ENCODE measurements around the gene DNM1. TPM values are rescaled to one million over a fixed set of nuclear protein-coding genes. Genes with fewer than 3 reads are reported as not detected.

DNM1 gene
- total and polyA plus RNA-seq, 12 donors = 2.1 to 13.7 (median 3.9) TPM

GRCh38 chr9:128218518-128219389, 15.6 kb downstream of the DNM1 start:
- 16 to 22% methylated on average over 47 of the region's 47 CpGs for WGBS, 2 donors
- TF ChIP-seq CTCF (IDR thresholded peaks at IDR 0.05) = peak in 1 of 9 donors; percentile 7
- H3K36me3 ChIP-seq = peaks cover 0 to 18% (median 0%) of the 10 kb centered on the region in 9 donors
- peaks cover 0 to under 1% (median 0%) of the 10 kb centered on the region in 7 donors for H3K27me3 ChIP-seq
- intact Hi-C loops (cut with DNase I) = no loop called here
- peak; percentile 91 to 92 for DNase-seq
- H3K9me3 ChIP-seq = no peaks in the 10 kb centered on the region
- ATAC-seq = peak; percentile 78 to 91 (median 88)
- H3K4me3 ChIP-seq = peak overlapping the region in 9 of 10 donors; percentile 17 to 50 (median 45)
- H3K4me1 ChIP-seq = peaks cover 0 to 40% (median 14%) of the 10 kb centered on the region in 9 donors
- peak overlapping the region in 4 of 10 donors; percentile 1 to 36 (median 18) for H3K27ac ChIP-seq

- TF ChIP-seq CTCF (IDR thresholded peaks at IDR 0.05) = no peak
- WGBS, 2 donors = 94 to 96% methylated on average over 9 of the region's 9 CpGs
- no peak overlapping the region for H3K4me3 ChIP-seq
- H3K27ac ChIP-seq = no peak overlapping the region
- no peaks in the 10 kb centered on the region for H3K27me3 ChIP-seq
- no peaks in the 10 kb centered on the region for H3K9me3 ChIP-seq
- H3K36me3 ChIP-seq = peaks cover 0 to 18% (median 0%) of the 10 kb centered on the region in 9 donors
- ATAC-seq = no peak
- intact Hi-C loops (cut with DNase I) = loop anchor here in 1 of 10 donors (5.0 kb wide), 1 partner anchor 52 kb away; no protein-coding TSS in a partner anchor
- peaks cover 0 to 37% (median 14%) of the 10 kb centered on the region in 9 donors for H3K4me1 ChIP-seq
- no peak for DNase-seq
Observed at GRCh38 chr9:128219831-128220230, 16.7 kb downstream of the DNM1 start.

- Histone ChIP-seq H3K27ac (no peak overlapping the region), H3K27me3 (no peaks in the 10 kb centered on the region), H3K4me1 (peaks cover 0 to 18% (median 14%) of the 10 kb centered on the region in 9 donors), H3K36me3 (peaks cover 0 to 18% (median 0%) of the 10 kb centered on the region in 9 donors), H3K4me3 (no peak overlapping the region), H3K9me3 (no peaks in the 10 kb centered on the region)
- ATAC-seq = no peak
- DNase-seq = no peak
- WGBS, 2 donors = 84% methylated on average over 10 of the region's 10 CpGs
- intact Hi-C loops (cut with DNase I) = loop anchor here in 1 of 10 donors (5.0 kb wide), 1 partner anchor 50 kb away; no protein-coding TSS in a partner anchor
- TF ChIP-seq CTCF (IDR thresholded peaks at IDR 0.05) = no peak
Observed at GRCh38 chr9:128222026-128222425, 18.8 kb downstream of the DNM1 start.

GRCh38 chr9:128222880-128223670, 19.9 kb downstream of the DNM1 start:
- TF ChIP-seq CTCF (IDR thresholded peaks at IDR 0.05) = no peak
- no peak for ATAC-seq

More at GRCh38 chr9:128222880-128223670, 19.9 kb downstream of the DNM1 start:
- intact Hi-C loops (cut with DNase I) = loop anchor here in 1 of 10 donors (5.0 kb wide), 1 partner anchor 49 kb away; no protein-coding TSS in a partner anchor
- WGBS, 2 donors = 91% methylated on average over 13 of the region's 13 CpGs
- Histone ChIP-seq H3K4me3 (no peak overlapping the region), H3K27me3 (no peaks in the 10 kb centered on the region), H3K4me1 (peaks cover 0 to 14% (median 10%) of the 10 kb centered on the region in 9 donors), H3K27ac (no peak overlapping the region), H3K9me3 (no peaks in the 10 kb centered on the region), H3K36me3 (peaks cover 0 to 18% (median 0%) of the 10 kb centered on the region in 9 donors)
- DNase-seq = no peak

All from heart right ventricle (tissue), 16 donors.